ENCODE measurements around the gene DNMT3A. TPM values are rescaled to one million over a fixed set of nuclear protein-coding genes. Genes with fewer than 3 reads are reported as not detected.

The DNMT3A gene
- total and polyA plus RNA-seq, 2 donors from 2014 or later = 6.5 to 31.4 TPM

DNA sequence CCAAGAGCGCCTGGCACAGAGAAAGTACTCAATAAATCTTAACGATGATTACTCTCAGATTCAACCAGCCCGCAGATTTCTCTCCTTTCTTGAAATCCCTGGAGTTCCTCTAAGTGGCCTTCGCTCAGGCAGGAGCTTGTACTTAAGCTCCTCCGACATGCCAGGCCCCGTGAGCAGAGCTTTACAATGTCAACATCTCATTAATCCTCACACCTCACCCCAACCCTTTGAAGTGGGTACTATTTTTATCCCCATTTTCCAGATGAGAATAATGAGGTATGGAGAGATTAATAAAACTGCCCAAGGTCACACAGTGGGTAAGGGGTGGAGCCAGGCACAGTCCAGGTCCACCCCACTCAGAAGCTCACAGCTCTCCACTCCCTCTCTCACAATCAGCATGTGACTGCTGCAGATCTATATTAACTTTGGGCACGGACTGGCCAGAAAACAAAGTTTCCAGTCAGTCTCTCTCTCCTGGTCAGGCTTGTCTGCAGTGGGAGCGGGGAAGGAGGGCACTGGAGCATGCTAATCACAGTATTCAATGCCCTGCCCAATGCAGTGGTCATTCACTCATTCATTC, 18.0 kb downstream of the DNMT3A start:
- peaks cover 0 to 9% (median 4%) of the 10 kb centered on the region in 3 donors for H3K36me3 ChIP-seq (ENCODE audit: control insufficient read depth in 2 of 3, insufficient read depth in 3 of 3, low read length in 3 of 3)
- H3K4me3 ChIP-seq (ENCODE audit: low read length in 3 of 3) = no peak overlapping the region
- H3K27ac ChIP-seq (ENCODE audit: low read depth in 2 of 2, low read length in 2 of 2) = no peak overlapping the region
- peaks cover 0 to 16% (median 13%) of the 10 kb centered on the region in 3 donors for H3K4me1 ChIP-seq (ENCODE audit: control insufficient read depth in 2 of 3, insufficient read depth in 2 of 3, low read depth in 1 of 3, low read length in 3 of 3)
- no peaks in the 10 kb centered on the region for H3K27me3 ChIP-seq (ENCODE audit: control insufficient read depth, insufficient read depth, low read length)
- H3K9me3 ChIP-seq (ENCODE audit: control insufficient read depth in 2 of 3, insufficient read depth in 1 of 3, low read length in 3 of 3) = peaks cover 0 to 10% (median 2%) of the 10 kb centered on the region in 3 donors
- FAIRE-seq = no peak
- DNase-seq = no peak
- no peak overlapping the region for H3K9ac ChIP-seq (ENCODE audit: low read length in 3 of 3)
- intact Hi-C loops (cut with DNase I) = no loop called here
- TF ChIP-seq, protein P1, sequence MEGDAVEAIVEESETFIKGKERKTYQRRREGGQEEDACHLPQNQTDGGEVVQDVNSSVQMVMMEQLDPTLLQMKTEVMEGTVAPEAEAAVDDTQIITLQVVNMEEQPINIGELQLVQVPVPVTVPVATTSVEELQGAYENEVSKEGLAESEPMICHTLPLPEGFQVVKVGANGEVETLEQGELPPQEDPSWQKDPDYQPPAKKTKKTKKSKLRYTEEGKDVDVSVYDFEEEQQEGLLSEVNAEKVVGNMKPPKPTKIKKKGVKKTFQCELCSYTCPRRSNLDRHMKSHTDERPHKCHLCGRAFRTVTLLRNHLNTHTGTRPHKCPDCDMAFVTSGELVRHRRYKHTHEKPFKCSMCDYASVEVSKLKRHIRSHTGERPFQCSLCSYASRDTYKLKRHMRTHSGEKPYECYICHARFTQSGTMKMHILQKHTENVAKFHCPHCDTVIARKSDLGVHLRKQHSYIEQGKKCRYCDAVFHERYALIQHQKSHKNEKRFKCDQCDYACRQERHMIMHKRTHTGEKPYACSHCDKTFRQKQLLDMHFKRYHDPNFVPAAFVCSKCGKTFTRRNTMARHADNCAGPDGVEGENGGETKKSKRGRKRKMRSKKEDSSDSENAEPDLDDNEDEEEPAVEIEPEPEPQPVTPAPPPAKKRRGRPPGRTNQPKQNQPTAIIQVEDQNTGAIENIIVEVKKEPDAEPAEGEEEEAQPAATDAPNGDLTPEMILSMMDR (IDR thresholded peaks at IDR 0.05; ENCODE audit: borderline replicate concordance, extremely low read depth, insufficient read depth) = no peak

- no peaks in the 10 kb centered on the region for H3K27me3 ChIP-seq (ENCODE audit: control insufficient read depth, insufficient read depth, low read length)
- FAIRE-seq (no peak), DNase-seq (no peak)
- peaks cover 0 to 9% (median 4%) of the 10 kb centered on the region in 3 donors for H3K36me3 ChIP-seq (ENCODE audit: control insufficient read depth in 2 of 3, insufficient read depth in 3 of 3, low read length in 3 of 3)
- H3K9me3 ChIP-seq (ENCODE audit: control insufficient read depth in 2 of 3, insufficient read depth in 1 of 3, low read length in 3 of 3) = peaks cover 0 to 10% (median 2%) of the 10 kb centered on the region in 3 donors
- H3K9ac ChIP-seq (ENCODE audit: low read length in 3 of 3) = no peak overlapping the region
- H3K4me3 ChIP-seq (ENCODE audit: low read length in 3 of 3) = no peak overlapping the region
- TF ChIP-seq, protein P1 (IDR thresholded peaks at IDR 0.05; ENCODE audit: borderline replicate concordance, extremely low read depth, insufficient read depth) = no peak
- no peak overlapping the region for H3K27ac ChIP-seq (ENCODE audit: low read depth in 2 of 2, low read length in 2 of 2)
- H3K4me1 ChIP-seq (ENCODE audit: control insufficient read depth in 2 of 3, insufficient read depth in 2 of 3, low read depth in 1 of 3, low read length in 3 of 3) = peaks cover 0 to 16% (median 12%) of the 10 kb centered on the region in 3 donors
- intact Hi-C loops (cut with DNase I) = no loop called here
Measured at GRCh38 chr2:25323042-25323514, 18.6 kb downstream of the DNMT3A start.

DNA sequence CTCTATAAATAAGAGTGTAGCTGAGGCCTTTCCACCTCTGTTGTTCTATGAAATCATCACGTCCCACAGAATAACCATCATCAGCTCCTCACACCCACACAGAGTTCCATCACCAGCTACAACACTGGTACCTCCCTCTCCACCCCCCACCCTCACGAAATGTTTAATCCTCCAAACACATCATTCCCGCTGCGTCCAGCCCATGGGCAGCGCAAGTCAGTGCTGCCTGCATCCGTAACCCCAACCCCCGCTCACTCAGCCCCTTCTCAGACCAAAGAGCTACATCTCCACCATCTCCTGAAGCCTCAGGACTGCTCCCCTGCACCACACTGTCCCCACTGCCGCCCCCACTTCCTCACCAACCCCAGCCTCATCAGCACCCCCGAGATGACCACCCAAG, 19.4 kb downstream of the DNMT3A start:
- no peak overlapping the region for H3K27ac ChIP-seq (ENCODE audit: low read depth in 2 of 2, low read length in 2 of 2)
- peaks cover 0 to 10% (median 2%) of the 10 kb centered on the region in 3 donors for H3K9me3 ChIP-seq (ENCODE audit: control insufficient read depth in 2 of 3, insufficient read depth in 1 of 3, low read length in 3 of 3)
- H3K4me3 ChIP-seq (ENCODE audit: low read length in 3 of 3) = no peak overlapping the region
- DNase-seq = no peak
- H3K27me3 ChIP-seq (ENCODE audit: control insufficient read depth, insufficient read depth, low read length) = no peaks in the 10 kb centered on the region
- no peak for FAIRE-seq
- H3K9ac ChIP-seq (ENCODE audit: low read length in 3 of 3) = no peak overlapping the region
- TF ChIP-seq, protein P1 (IDR thresholded peaks at IDR 0.05; ENCODE audit: borderline replicate concordance, extremely low read depth, insufficient read depth) = no peak
- H3K4me1 ChIP-seq (ENCODE audit: control insufficient read depth in 2 of 3, insufficient read depth in 2 of 3, low read depth in 1 of 3, low read length in 3 of 3) = peaks cover 0 to 16% (median 12%) of the 10 kb centered on the region in 3 donors
- peaks cover 0 to 9% (median 4%) of the 10 kb centered on the region in 3 donors for H3K36me3 ChIP-seq (ENCODE audit: control insufficient read depth in 2 of 3, insufficient read depth in 3 of 3, low read length in 3 of 3)
- intact Hi-C loops (cut with DNase I) = no loop called here
